H1 (cell line): Measurements from ENCODE around the gene SNX30. TPM values are rescaled to one million over a fixed set of nuclear protein-coding genes. Genes with fewer than 3 reads are reported as not detected.

Experiments
- CTCF ChIA-PET: fragments of 300-600 bp; sonication (Branson Sonifier 250); formaldehyde crosslinking; loops from one replicate; lab custom pipeline; 2021; ENCODE audit not compliant: partially characterized antibody; lab: Charles Lee
- POLR2A ChIA-PET: fragments of 300-600 bp; sonication (Branson Sonifier 250); formaldehyde crosslinking; loops from one replicate; lab custom pipeline; 2021; ENCODE audit warnings: inconsistent platforms; ENCODE audit not compliant: partially characterized antibody; lab: Charles Lee
- DNase-seq, 2 experiments: peaks; one replicate each; pipeline versions ENCODE4 v3.0.0 to v3.0.0-alpha.2; 2010 to 2022; ENCODE audit warnings: low spot score in 2 of 2, low read depth in 1 of 2, mixed read lengths in 1 of 2
- FAIRE-seq: peaks from 2 replicates; lab custom pipeline; 2011; peaks lifted over from hg19 to GRCh38; lab: Jason Lieb, UNC
- H2AFZ ChIP-seq: 2 replicates; pipeline ENCODE4 v1.8.1; 2012; ENCODE audit warnings: low read length, inconsistent platforms
- H2AK5ac ChIP-seq: 2 replicates; pipeline ENCODE4 v1.6.1; 2013; ENCODE audit warnings: low read depth, low read length
- H2BK120ac ChIP-seq: replicated peaks from 2 replicates; pipeline ENCODE3; 2013; ENCODE audit warnings: low read depth, low read length, inconsistent platforms
- H2BK12ac ChIP-seq: 2 replicates; pipeline ENCODE4 v1.6.1; 2013; ENCODE audit warnings: low read depth, low read length
- H2BK15ac ChIP-seq: 2 replicates; pipeline ENCODE4 v1.6.1; 2013; ENCODE audit warnings: low read length
- H2BK20ac ChIP-seq: 2 replicates; pipeline ENCODE4 v1.6.1; 2013; ENCODE audit warnings: low read length
- H2BK5ac ChIP-seq: 2 replicates; pipeline ENCODE4 v1.6.1; 2013; ENCODE audit warnings: low read depth, low read length
- H3K14ac ChIP-seq: 2 replicates; pipeline ENCODE4 v1.6.1; 2013; ENCODE audit warnings: inconsistent platforms; ENCODE audit not compliant: insufficient read length
- H3K18ac ChIP-seq: 2 replicates; pipeline ENCODE4 v1.6.1; 2013; ENCODE audit warnings: low read length; ENCODE audit errors: extremely low read depth
- H3K23ac ChIP-seq: 2 replicates; pipeline ENCODE4 v1.6.1; 2013; ENCODE audit warnings: inconsistent platforms; ENCODE audit not compliant: insufficient read length
- H3K23me2 ChIP-seq: 2 replicates; pipeline ENCODE4 v1.6.1; 2013; ENCODE audit warnings: low read depth, low read length
- H3K27ac ChIP-seq: 2 replicates; pipeline ENCODE4 v1.6.1; 2011; ENCODE audit warnings: low read depth, low read length, inconsistent platforms
- H3K27me3 ChIP-seq, 4 experiments: replicated peaks in 1 of 4; 1 replicate in 1 of 4; 2 replicates in 3 of 4; pipeline versions ENCODE4 v1.6.1 to v1.8.1; 2011 to 2013; ENCODE audit warnings: low read length in 3 of 4, mild to moderate bottlenecking in 3 of 4, inconsistent platforms in 2 of 4, mixed read lengths in 2 of 4, moderate library complexity in 1 of 4; ENCODE audit not compliant: control insufficient read depth in 3 of 4, insufficient read depth in 3 of 4; ENCODE audit errors: extremely low read depth in 1 of 4
- H3K36me3 ChIP-seq, 4 experiments: 2 replicates each; pipeline versions ENCODE4 v1.6.1 to v1.8.1; 2011 to 2013; ENCODE audit warnings: mild to moderate bottlenecking in 4 of 4, low read length in 3 of 4, moderate library complexity in 2 of 4, control low read depth in 1 of 4, inconsistent platforms in 1 of 4; ENCODE audit not compliant: insufficient read depth in 4 of 4, control insufficient read depth in 2 of 4
- H3K4ac ChIP-seq: replicated peaks from 2 replicates; pipeline ENCODE3; 2013; ENCODE audit warnings: low read length, low read depth, mixed read lengths, inconsistent platforms; ENCODE audit not compliant: insufficient read length
- H3K4me1 ChIP-seq, 4 experiments: replicated peaks in 1 of 4; 1 replicate in 1 of 4; 2 replicates in 3 of 4; pipeline versions ENCODE4 v1.6.1 to v1.8.1; 2011 to 2013; ENCODE audit warnings: low read length in 3 of 4, inconsistent platforms in 2 of 4, mixed read lengths in 1 of 4; ENCODE audit not compliant: insufficient read depth in 4 of 4, control insufficient read depth in 3 of 4
- H3K4me2 ChIP-seq, 2 experiments: 2 replicates each; pipeline versions ENCODE4 v1.6.1 to v1.8.1; 2011 to 2013; ENCODE audit warnings: low read depth in 2 of 2, low read length in 2 of 2, control low read depth in 1 of 2, inconsistent platforms in 1 of 2, mild to moderate bottlenecking in 1 of 2; ENCODE audit not compliant: insufficient read depth in 1 of 2
- H3K4me3 ChIP-seq, 4 experiments: fragments of 200-600, 300-600 bp in 1 of 4; sonication (generic), shearing (Covaris generic), sonication (Bioruptor Twin) in 1 of 4; 2 replicates each; pipeline versions ENCODE4 v1.5.1 to v1.8.1; 2011 to 2016; ENCODE audit warnings: low read length in 4 of 4, low read depth in 3 of 4, control low read depth in 2 of 4, inconsistent platforms in 2 of 4, mild to moderate bottlenecking in 2 of 4, mixed read lengths in 1 of 4, moderate library complexity in 1 of 4; ENCODE audit not compliant: insufficient read depth in 2 of 4; ENCODE audit errors: extremely low read depth in 1 of 4
- H3K56ac ChIP-seq: replicated peaks from 2 replicates; pipeline ENCODE3; 2013; ENCODE audit warnings: low read depth, mild to moderate bottlenecking, mixed read lengths, low read length, inconsistent platforms; ENCODE audit not compliant: insufficient read length
- H3K79me1 ChIP-seq: 2 replicates; pipeline ENCODE4 v1.6.1; 2013; ENCODE audit warnings: low read depth, low read length, control low read depth
- H3K79me2 ChIP-seq, 2 experiments: 2 replicates each; pipeline versions ENCODE4 v1.6.1 to v1.8.1; 2012 to 2013; ENCODE audit warnings: low read length in 2 of 2, mild to moderate bottlenecking in 2 of 2, inconsistent platforms in 1 of 2; ENCODE audit not compliant: insufficient read depth in 2 of 2, control insufficient read depth in 1 of 2
- H3K9ac ChIP-seq, 4 experiments: replicated peaks in 1 of 4; 1 replicate in 1 of 4; 2 replicates in 3 of 4; pipeline versions ENCODE4 v1.6.1 to v1.8.1; 2011 to 2013; ENCODE audit warnings: low read depth in 3 of 4, low read length in 3 of 4, control low read depth in 2 of 4, mild to moderate bottlenecking in 2 of 4, moderate library complexity in 2 of 4, inconsistent platforms in 1 of 4; ENCODE audit errors: extremely low read depth in 1 of 4
- H3K9me3 ChIP-seq, 2 experiments: 2 replicates each; pipeline versions ENCODE4 v1.6.1 to v1.8.1; 2012 to 2013; ENCODE audit warnings: mild to moderate bottlenecking in 2 of 2, moderate library complexity in 2 of 2, control low read depth in 1 of 2, inconsistent platforms in 1 of 2, low read depth in 1 of 2, low read length in 1 of 2, mixed read lengths in 1 of 2; ENCODE audit not compliant: insufficient read depth in 2 of 2
- H4K20me1 ChIP-seq, 2 experiments: replicated peaks in 1 of 2; 2 replicates each; pipeline versions ENCODE3 to v1.8.1; 2011 to 2013; ENCODE audit warnings: inconsistent platforms in 2 of 2, low read length in 2 of 2, mild to moderate bottlenecking in 1 of 2; ENCODE audit not compliant: insufficient read depth in 2 of 2, control insufficient read depth in 1 of 2
- H4K5ac ChIP-seq: 2 replicates; pipeline ENCODE4 v1.6.1; 2013; ENCODE audit warnings: low read length, low read depth, mixed read lengths, inconsistent platforms; ENCODE audit not compliant: insufficient read length
- H4K8ac ChIP-seq: 2 replicates; pipeline ENCODE4 v1.8.0; 2013; ENCODE audit warnings: mild to moderate bottlenecking, moderate library complexity, low read length, inconsistent platforms; ENCODE audit not compliant: insufficient read depth; ENCODE audit errors: extremely low read depth
- H4K91ac ChIP-seq: replicated peaks from 2 replicates; pipeline ENCODE3; 2013; ENCODE audit warnings: low read length, mixed read lengths, inconsistent platforms; ENCODE audit not compliant: insufficient read length
- EP300 ChIP-seq, 2 experiments: IDR thresholded peaks; 1 replicate in 1 of 2; 2 replicates in 1 of 2; pipeline ENCODE4 v1.6.1; 2011 to 2012; ENCODE audit warnings: low read depth in 2 of 2, low read length in 2 of 2, mild to moderate bottlenecking in 2 of 2, borderline replicate concordance in 1 of 2, inconsistent platforms in 1 of 2, moderate library complexity in 1 of 2
- GTF2F1 ChIP-seq: IDR thresholded peaks from 2 replicates; pipeline ENCODE4 v1.6.1; 2012; ENCODE audit warnings: low read depth, low read length, improper control_type of control experiment, borderline replicate concordance
- HDAC6 ChIP-seq: IDR thresholded peaks from one replicate; pipeline ENCODE4 v1.7.1; 2012; ENCODE audit warnings: low read depth, mild to moderate bottlenecking, inconsistent platforms, low read length, moderate library complexity
- KDM4A ChIP-seq: IDR thresholded peaks from one replicate; pipeline ENCODE4 v1.7.1; 2012; ENCODE audit warnings: low read depth, mild to moderate bottlenecking, moderate library complexity, low read length, inconsistent platforms; ENCODE audit not compliant: severe bottlenecking
- KDM5A ChIP-seq: fragments of 200-600 bp; IDR thresholded peaks from 2 replicates; pipeline ENCODE4 v1.7.1; 2012; ENCODE audit warnings: mild to moderate bottlenecking, low read length, inconsistent platforms, mixed read lengths
- SAP30 ChIP-seq: fragments of 300-600 bp; sonication (generic); IDR thresholded peaks from 2 replicates; pipeline ENCODE4 v1.7.1; 2012; ENCODE audit warnings: low read length, moderate library complexity, mild to moderate bottlenecking, inconsistent platforms; ENCODE audit not compliant: insufficient read depth, insufficient replicate concordance
- SP2 ChIP-seq: IDR thresholded peaks from 2 replicates; pipeline ENCODE4 v1.6.1; 2012; ENCODE audit warnings: mild to moderate bottlenecking, low read length, inconsistent platforms
- WGBS, 2 experiments: shearing (Covaris generic) in 1 of 2; methylation state at CpG; one replicate each; pipeline versions ENCODE4 v1.1.6 to v1.1.7; 2013 to 2015; ENCODE audit warnings: low lambda C conversion rate in 2 of 2, mixed read lengths in 2 of 2, inconsistent platforms in 1 of 2, low coverage in 1 of 2, missing lambda C conversion rate in 1 of 2; ENCODE audit not compliant: insufficient replicate concordance in 2 of 2, insufficient coverage in 1 of 2, insufficient read length in 1 of 2; ENCODE audit errors: extremely low coverage in 1 of 2, missing lambda C conversion rate in 1 of 2; 5-methylcytosine and 5-hydroxymethylcytosine counted together
- polyA plus RNA-seq, 7 experiments: library from polyadenylated mRNA; depleted of rRNA in 3 of 7; stranded (reverse) in 5 of 7; unstranded in 2 of 7; fragments of >200 nt in 5 of 7; fragments of 200-250 nt in 2 of 7; gene quantifications; 1 replicate in 5 of 7; 2 replicates in 1 of 7; 4 replicates in 1 of 7; pipeline versions ENCODE4 v1.2.1 to v1.2.3, GENCODE V29; 2011 to 2013; ENCODE audit warnings: missing spikeins in 2 of 7, mixed read lengths in 2 of 7
- total RNA-seq: library from RNA; stranded (reverse); fragmentation: NEBNext Ultra II Directional; extraction: Animal tissue kit (Norgen Biotek cat#: 25700); gene quantifications from 2 replicates; pipeline ENCODE4 v1.2.1, GENCODE V29; 2021
- TF ChIP-seq, protein P1 (sequence below), 3 experiments: IDR thresholded peaks; 1 replicate in 2 of 3; 2 replicates in 1 of 3; pipeline versions ENCODE4 v1.5.1 to v1.6.1; 2011; ENCODE audit warnings: low read length in 3 of 3, mild to moderate bottlenecking in 3 of 3, inconsistent platforms in 2 of 3, low read depth in 1 of 3, moderate library complexity in 1 of 3; ENCODE audit not compliant: insufficient read depth in 1 of 3; ENCODE audit errors: control extremely low read depth in 1 of 3

Gene SNX30
- total and polyA plus RNA-seq, 2 of the 8 experiments (the other 6 are each of a cell fraction or from before 2014, with no cell fraction given), result 4.0 to 12.2 TPM

DNA sequence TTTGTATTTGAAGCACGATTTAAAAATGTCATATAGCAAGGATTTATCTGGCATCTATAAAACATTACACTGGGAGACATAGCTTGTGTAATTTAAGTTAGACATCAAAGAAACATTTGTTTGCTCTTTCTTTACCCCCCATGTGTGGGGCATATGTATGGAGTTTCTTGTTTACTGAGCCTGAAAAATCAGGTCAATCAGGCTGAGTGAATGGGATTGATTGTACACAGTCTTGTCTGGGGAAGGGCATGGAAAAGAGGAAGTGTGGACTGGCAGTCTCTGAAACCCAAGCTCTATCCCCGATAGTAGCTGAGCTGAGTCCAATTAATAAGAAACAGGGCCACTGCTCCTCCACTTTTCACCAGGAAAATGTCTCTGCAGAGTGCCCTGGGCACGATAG, 90.7 kb downstream of the SNX30 start:
- DNase-seq (no peak), FAIRE-seq (no peak)
- CTCF ChIA-PET, result interaction anchor here (0.6 to 6.1 kb wide), 4 partner anchors 44 to 111 kb away, joined by 3 to 76 read pairs (median 6); no protein-coding TSS in a partner anchor
- Histone ChIP-seq H2BK12ac (no peak overlapping the region), H3K4ac (no peak overlapping the region), H3K18ac (no peak overlapping the region), H3K4me3 (no peak overlapping the region), H4K8ac (no peak overlapping the region), H3K79me2 (no peaks in the 10 kb centered on the region), H3K9me3 (no peaks in the 10 kb centered on the region), H2AK5ac (no peak overlapping the region), H3K9ac (no peak overlapping the region), H3K27ac (no peak overlapping the region), H3K23ac (no peak overlapping the region), H2AFZ (no peak overlapping the region), H2BK15ac (no peak overlapping the region), H4K91ac (no peak overlapping the region), H3K4me2 (no peak overlapping the region), H3K36me3 (peaks cover 0 to 15% (median 0%) of the 10 kb centered on the region in 4 experiments; a peak in 2 of 8 replicates), H3K27me3 (no peaks in the 10 kb centered on the region), H3K79me1 (no peaks in the 10 kb centered on the region), H3K23me2 (no peaks in the 10 kb centered on the region; the same call in 1 of the 2 replicates), H2BK120ac (no peak overlapping the region), H4K5ac (no peak overlapping the region), H3K56ac (no peak overlapping the region), H4K20me1 (no peaks in the 10 kb centered on the region), H3K14ac (no peak overlapping the region), H2BK5ac (no peak overlapping the region), H3K4me1 (peaks cover 0 to 4% (median 1%) of the 10 kb centered on the region in 4 experiments; a peak in 5 of 7 replicates), H2BK20ac (no peak overlapping the region)
- POLR2A ChIA-PET, result no interaction called here
- WGBS, 2 experiments, result 85% methylated on average over 3 of the region's 3 CpGs; no CpG with 5 or more reads in 1 of the 2 experiments
- TF ChIP-seq SP2 (no peak), SAP30 (no peak), KDM4A (no peak), KDM5A (no peak), GTF2F1 (no peak), HDAC6 (no peak), EP300 (IDR thresholded peaks at IDR 0.05; ENCODE audit: borderline replicate concordance in 1 of 2, low read depth in 2 of 2, low read length in 2 of 2) (no peak)
- TF ChIP-seq, protein P1, sequence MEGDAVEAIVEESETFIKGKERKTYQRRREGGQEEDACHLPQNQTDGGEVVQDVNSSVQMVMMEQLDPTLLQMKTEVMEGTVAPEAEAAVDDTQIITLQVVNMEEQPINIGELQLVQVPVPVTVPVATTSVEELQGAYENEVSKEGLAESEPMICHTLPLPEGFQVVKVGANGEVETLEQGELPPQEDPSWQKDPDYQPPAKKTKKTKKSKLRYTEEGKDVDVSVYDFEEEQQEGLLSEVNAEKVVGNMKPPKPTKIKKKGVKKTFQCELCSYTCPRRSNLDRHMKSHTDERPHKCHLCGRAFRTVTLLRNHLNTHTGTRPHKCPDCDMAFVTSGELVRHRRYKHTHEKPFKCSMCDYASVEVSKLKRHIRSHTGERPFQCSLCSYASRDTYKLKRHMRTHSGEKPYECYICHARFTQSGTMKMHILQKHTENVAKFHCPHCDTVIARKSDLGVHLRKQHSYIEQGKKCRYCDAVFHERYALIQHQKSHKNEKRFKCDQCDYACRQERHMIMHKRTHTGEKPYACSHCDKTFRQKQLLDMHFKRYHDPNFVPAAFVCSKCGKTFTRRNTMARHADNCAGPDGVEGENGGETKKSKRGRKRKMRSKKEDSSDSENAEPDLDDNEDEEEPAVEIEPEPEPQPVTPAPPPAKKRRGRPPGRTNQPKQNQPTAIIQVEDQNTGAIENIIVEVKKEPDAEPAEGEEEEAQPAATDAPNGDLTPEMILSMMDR (IDR thresholded peaks at IDR 0.05; ENCODE audit: control extremely low read depth in 1 of 3, insufficient read depth in 1 of 3, low read depth in 1 of 3, low read length in 3 of 3), result no peak
